IMR-90 (cell line): ENCODE results near the gene PKP3. TPM values are rescaled to one million over a fixed set of nuclear protein-coding genes. Genes with fewer than 3 reads are reported as not detected.

ENCODE experiments used
- ATAC-seq: fragments of 200-7000 bp; cut with Tn5 transposase; 2 replicates; pipeline ENCODE4 v1.9.1; 2020; ENCODE audit warnings: low read depth, mild to moderate bottlenecking, moderate library complexity
- BruUV-seq: library from RNA; stranded (reverse); fragments of 400-500 nt; replicated peaks from 2 replicates; lab custom pipeline; 2021; lab: Mats Ljungman, UMichigan
- CTCF ChIA-PET: fragments of 300-600 bp; formaldehyde crosslinking; extraction: SDS; loops from one replicate; lab custom pipeline; 2021; ENCODE audit warnings: antibody characterized with exemption; lab: Yijun Ruan, JAX
- POLR2A ChIA-PET: fragments of 300-600 bp; sonication (Branson Sonifier 250); formaldehyde crosslinking; loops from one replicate; lab custom pipeline; 2022; ENCODE audit warnings: antibody characterized with exemption; ENCODE audit not compliant: unreplicated experiment; lab: Charles Lee
- DNase-seq: peaks from one replicate; pipeline ENCODE4 v3.0.0; 2013
- H2AFZ ChIP-seq: replicated peaks from 2 replicates; pipeline ENCODE3; 2013; ENCODE audit warnings: low read length, mild to moderate bottlenecking; ENCODE audit not compliant: poor library complexity
- H2AK5ac ChIP-seq: 2 replicates; pipeline ENCODE4 v1.6.1; 2013; ENCODE audit warnings: low read depth, low read length, inconsistent platforms
- H2AK9ac ChIP-seq: replicated peaks from 2 replicates; pipeline ENCODE3; 2013; ENCODE audit warnings: mild to moderate bottlenecking, low read depth, low read length, moderate library complexity; ENCODE audit not compliant: poor library complexity
- H2BK120ac ChIP-seq: 2 replicates; pipeline ENCODE4 v1.6.1; 2013; ENCODE audit warnings: low read depth, low read length, inconsistent platforms
- H2BK15ac ChIP-seq: 3 replicates; pipeline ENCODE4 v1.6.1; 2013; ENCODE audit warnings: low read depth, low read length, inconsistent platforms
- H2BK20ac ChIP-seq: 2 replicates; pipeline ENCODE4 v1.6.1; 2013; ENCODE audit warnings: low read depth, mild to moderate bottlenecking, inconsistent platforms, low read length, moderate library complexity
- H2BK5ac ChIP-seq: 2 replicates; pipeline ENCODE4 v1.6.1; 2013; ENCODE audit warnings: mild to moderate bottlenecking, low read depth, low read length, inconsistent platforms; ENCODE audit not compliant: poor library complexity, severe bottlenecking
- H3K14ac ChIP-seq: replicated peaks from 2 replicates; pipeline ENCODE4 v1.6.1; 2013; ENCODE audit warnings: low read depth, low read length, inconsistent platforms
- H3K18ac ChIP-seq: 2 replicates; pipeline ENCODE4 v1.6.1; 2013; ENCODE audit warnings: low read depth, low read length, control low read depth
- H3K23ac ChIP-seq: 2 replicates; pipeline ENCODE4 v1.6.1; 2013; ENCODE audit warnings: low read depth, low read length, inconsistent platforms
- H3K27ac ChIP-seq: 2 replicates; pipeline ENCODE4 v1.5.1; 2013; ENCODE audit warnings: mild to moderate bottlenecking, control low read depth, low read length; ENCODE audit not compliant: insufficient read depth
- H3K27me3 ChIP-seq: 2 replicates; pipeline ENCODE4 v1.6.1; 2013; ENCODE audit warnings: low read length; ENCODE audit not compliant: control insufficient read depth, insufficient read depth
- H3K36me3 ChIP-seq: 2 replicates; pipeline ENCODE4 v1.6.1; 2013; ENCODE audit warnings: low read length, mixed read lengths; ENCODE audit not compliant: control insufficient read depth, insufficient read depth
- H3K4ac ChIP-seq: 2 replicates; pipeline ENCODE4 v1.6.1; 2013; ENCODE audit warnings: low read depth, low read length, inconsistent platforms
- H3K4me1 ChIP-seq: 2 replicates; pipeline ENCODE4 v1.6.1; 2013; ENCODE audit warnings: low read length, mixed read lengths; ENCODE audit not compliant: control insufficient read depth, insufficient read depth
- H3K4me2 ChIP-seq: 2 replicates; pipeline ENCODE4 v1.6.1; 2013; ENCODE audit warnings: low read depth, mild to moderate bottlenecking, control low read depth, low read length, moderate library complexity
- H3K4me3 ChIP-seq: 2 replicates; pipeline ENCODE4 v1.5.1; 2013; ENCODE audit warnings: low read depth, mild to moderate bottlenecking, control low read depth, low read length, moderate library complexity; ENCODE audit not compliant: insufficient read depth
- H3K56ac ChIP-seq: 2 replicates; pipeline ENCODE4 v1.6.1; 2013; ENCODE audit warnings: low read length, inconsistent platforms; ENCODE audit not compliant: insufficient read depth; ENCODE audit errors: extremely low read depth
- H3K79me1 ChIP-seq, 2 experiments: 2 replicates each; pipeline ENCODE4 v1.6.1; 2013; ENCODE audit warnings: low read length in 2 of 2, inconsistent platforms in 1 of 2, low read depth in 1 of 2
- H3K9ac ChIP-seq: 2 replicates; pipeline ENCODE4 v1.6.1; 2013; ENCODE audit warnings: low read depth, low read length, control low read depth
- H3K9me1 ChIP-seq: 2 replicates; pipeline ENCODE4 v1.6.1; 2013; ENCODE audit warnings: low read length, inconsistent platforms; ENCODE audit not compliant: insufficient read depth
- H3K9me3 ChIP-seq: 2 replicates; pipeline ENCODE4 v1.6.1; 2013; ENCODE audit warnings: low read length; ENCODE audit not compliant: control insufficient read depth, insufficient read depth
- H4K20me1 ChIP-seq: 2 replicates; pipeline ENCODE4 v1.6.1; 2013; ENCODE audit warnings: low read length, inconsistent platforms; ENCODE audit not compliant: insufficient read depth
- H4K5ac ChIP-seq: 2 replicates; pipeline ENCODE4 v1.6.1; 2013; ENCODE audit warnings: mild to moderate bottlenecking, low read depth, low read length, control low read depth
- H4K8ac ChIP-seq, 2 experiments: 2 replicates each; pipeline ENCODE4 v1.6.1; 2013; ENCODE audit warnings: low read depth in 2 of 2, low read length in 2 of 2, control low read depth in 1 of 2, inconsistent platforms in 1 of 2
- H4K91ac ChIP-seq: 2 replicates; pipeline ENCODE4 v1.6.1; 2013; ENCODE audit warnings: low read depth, low read length, inconsistent platforms; ENCODE audit not compliant: insufficient read depth
- BHLHE40 ChIP-seq: fragments of 150-350 bp; IDR thresholded peaks from 2 replicates; pipeline ENCODE4 v1.6.1; 2016; ENCODE audit warnings: mild to moderate bottlenecking, low read depth, low read length
- CTCF ChIP-seq: conservative IDR thresholded peaks from 2 replicates; pipeline ENCODE4 v1.5.1; 2012; ENCODE audit warnings: mild to moderate bottlenecking, low read depth, low read length, improper control_type of control experiment
- ELK1 ChIP-seq: fragments of 150-350 bp; IDR thresholded peaks from 2 replicates; pipeline ENCODE4 v1.6.1; 2016; ENCODE audit warnings: low read depth, mild to moderate bottlenecking, low read length, moderate library complexity, borderline replicate concordance
- FOS ChIP-seq: fragments of 150-350 bp; IDR thresholded peaks from 2 replicates; pipeline ENCODE4 v1.6.1; 2016; ENCODE audit warnings: low read depth, low read length
- MAFK ChIP-seq: IDR thresholded peaks from 2 replicates; pipeline ENCODE4 v1.6.1; 2012; ENCODE audit warnings: low read depth, low read length, improper control_type of control experiment
- MAZ ChIP-seq: IDR thresholded peaks from 2 replicates; pipeline ENCODE4 v1.6.1; 2012; ENCODE audit warnings: low read depth, mild to moderate bottlenecking, low read length, improper control_type of control experiment, moderate library complexity, borderline replicate concordance
- MXI1 ChIP-seq: IDR thresholded peaks from 2 replicates; pipeline ENCODE4 v1.6.1; 2012; ENCODE audit warnings: low read depth, mild to moderate bottlenecking, low read length, moderate library complexity, borderline replicate concordance
- RAD21 ChIP-seq: IDR thresholded peaks from 2 replicates; pipeline ENCODE4 v1.6.1; 2012; ENCODE audit warnings: low read length, improper control_type of control experiment
- RCOR1 ChIP-seq: IDR thresholded peaks from 2 replicates; pipeline ENCODE4 v1.6.1; 2012; ENCODE audit warnings: mild to moderate bottlenecking, low read length, improper control_type of control experiment; ENCODE audit not compliant: insufficient replicate concordance
- whole genome bisulfite sequencing, 2 experiments: methylation state at CpG; one replicate each; pipeline versions ENCODE4 v1.1.5 to v1.1.7; 2013; ENCODE audit warnings: missing lambda C conversion rate in 2 of 2; ENCODE audit not compliant: insufficient read length in 1 of 2; ENCODE audit errors: extremely low coverage in 2 of 2; 5-methylcytosine and 5-hydroxymethylcytosine counted together
- dilution Hi-C: fragments of 300-500 bp; cut with HindIII; formaldehyde crosslinking; loops from one replicate; pipeline ENCODE4 v1.14.3; 2018; ENCODE audit warnings: low sequenced_read_pairs; ENCODE audit not compliant: unreplicated experiment
- in situ Hi-C: fragments of 300-500 bp; cut with MboI; formaldehyde crosslinking; loops from 3 replicates; pipeline ENCODE4 v1.14.3; 2019; ENCODE audit warnings: low sequenced_read_pairs, inconsistent platforms, mixed read lengths
- intact Hi-C: fragments of 100-400 bp; cut with micrococcal nuclease; formaldehyde crosslinking; loops from 2 replicates; pipeline ENCODE4 v1.10.0; 2022
- polyA plus RNA-seq, 3 experiments: library from polyadenylated mRNA; depleted of rRNA; stranded (reverse); fragments of >200 nt; gene quantifications; 2 replicates each; pipeline ENCODE4 v1.2.3, GENCODE V29; 2012; ENCODE audit warnings: low replicate concordance in 1 of 3
- total RNA-seq: library from RNA; depleted of rRNA; stranded (reverse); fragments of >200 nt; gene quantifications from 2 replicates; pipeline ENCODE4 v1.2.3, GENCODE V29; 2012

The PKP3 gene
- total and polyA plus RNA-seq, 2 of the 4 experiments (the other 2 are of a cell fraction): 1.5 to 2.2 TPM

- no peak overlapping the region for H2BK15ac ChIP-seq
- in situ Hi-C loops (no loop called here), intact Hi-C loops (loop anchor here (10.0 kb wide), 1 partner anchor 84 kb away; the partner anchor contains the start of gene ANO9), dilution Hi-C loops (no loop called here)
- H4K8ac ChIP-seq: no peak overlapping the region
- TF ChIP-seq CTCF: no peak
- TF ChIP-seq RCOR1: no peak
- TF ChIP-seq RAD21: no peak
- TF ChIP-seq MAZ: no peak
- no peak for TF ChIP-seq MXI1
- no peak for TF ChIP-seq FOS
- no peak for TF ChIP-seq MAFK
- TF ChIP-seq ELK1: no peak
- no peak for TF ChIP-seq BHLHE40
- WGBS, 2 experiments: 74% methylated on average over 12 of the region's 22 CpGs; no CpG with 5 or more reads in 1 of the 2 experiments
- BruUV-seq: no TSS peak
- no peaks in the 10 kb centered on the region for H3K36me3 ChIP-seq
- CTCF ChIA-PET: no interaction called here
- no peak overlapping the region for H3K4me2 ChIP-seq
- no peak overlapping the region for H2BK20ac ChIP-seq
- H2BK120ac ChIP-seq: no peak overlapping the region
- H4K5ac ChIP-seq: no peak overlapping the region
- H3K4me3 ChIP-seq: no peak overlapping the region
- H3K9ac ChIP-seq: no peak overlapping the region
- no peak overlapping the region for H3K56ac ChIP-seq
- H2BK5ac ChIP-seq: no peak overlapping the region
- no peak overlapping the region for H2AFZ ChIP-seq
- DNase-seq (no peak), ATAC-seq (no peak)
- no peak overlapping the region for H2AK9ac ChIP-seq
- peaks cover 17% of the 10 kb centered on the region for H3K9me1 ChIP-seq
- no peak overlapping the region for H3K27ac ChIP-seq
- no peak overlapping the region for H3K4ac ChIP-seq
- H3K79me1 ChIP-seq: peaks cover 0 to 8% of the 10 kb centered on the region in 2 experiments; a peak in 1 of 4 replicates
- no peaks in the 10 kb centered on the region; the same call in 1 of the 2 replicates for H4K20me1 ChIP-seq
- H3K23ac ChIP-seq: no peak overlapping the region
- POLR2A ChIA-PET: no interaction called here
- peaks cover 2% of the 10 kb centered on the region for H3K4me1 ChIP-seq
- peaks cover 2% of the 10 kb centered on the region; the same call in 1 of the 2 replicates for H3K9me3 ChIP-seq
- H3K14ac ChIP-seq: no peak overlapping the region
- H2AK5ac ChIP-seq: no peak overlapping the region
- no peak overlapping the region for H4K91ac ChIP-seq
- no peak overlapping the region for H3K18ac ChIP-seq
- peaks cover 18% of the 10 kb centered on the region for H3K27me3 ChIP-seq
These were observed 33.4 kb upstream of the PKP3 start for GRCh38 chr11:360326-361280.
